WERI-Rb-1 (cell line): ENCODE data around the gene ARVCF.

ENCODE experiments used
- DNase-seq: peaks from one replicate; pipeline ENCODE4 v3.0.0-alpha.2; 2020
- H3K27ac ChIP-seq: fragments of 250-450 bp; sonication (Bioruptor Pico); 2 replicates; pipeline ENCODE4 v1.5.1; 2020; ENCODE audit warnings: mild to moderate bottlenecking, moderate library complexity
- H3K27me3 ChIP-seq: fragments of 250-450 bp; sonication (Bioruptor Pico); 2 replicates; pipeline ENCODE4 v1.5.1; 2021; ENCODE audit warnings: mild to moderate bottlenecking, low read depth, moderate library complexity; ENCODE audit not compliant: insufficient read depth, severe bottlenecking
- H3K36me3 ChIP-seq: fragments of 250-450 bp; sonication (Bioruptor Pico); 2 replicates; pipeline ENCODE4 v1.5.1; 2020; ENCODE audit warnings: mild to moderate bottlenecking, moderate library complexity
- H3K4me3 ChIP-seq: 2 replicates; pipeline ENCODE4 v1.5.1; 2011; ENCODE audit warnings: low read depth, mild to moderate bottlenecking, control low read depth, low read length
- H3K9me3 ChIP-seq: fragments of 250-450 bp; sonication (Bioruptor Pico); 2 replicates; pipeline ENCODE4 v1.5.1; 2021; ENCODE audit warnings: mild to moderate bottlenecking, moderate library complexity; ENCODE audit not compliant: severe bottlenecking
- CTCF ChIP-seq: IDR thresholded peaks from 2 replicates; pipeline ENCODE4 v1.5.1; 2011; ENCODE audit warnings: low read depth, mild to moderate bottlenecking, control low read depth, inconsistent platforms, low read length

The ARVCF gene

GRCh38 chr22:20054485-20054884 is 37.9 kb upstream of the ARVCF start:
- Histone ChIP-seq H3K27me3 (no peaks in the 10 kb centered on the region), H3K27ac (no peak overlapping the region), H3K4me3 (no peak overlapping the region), H3K9me3 (no peaks in the 10 kb centered on the region), H3K36me3 (no peaks in the 10 kb centered on the region)
- DNase-seq: no peak
- no peak for TF ChIP-seq CTCF

GRCh38 chr22:20054034-20054427 is 37.4 kb upstream of the ARVCF start:
- no peak for DNase-seq
- no peaks in the 10 kb centered on the region for H3K36me3 ChIP-seq
- H3K9me3 ChIP-seq: no peaks in the 10 kb centered on the region
- H3K27me3 ChIP-seq: no peaks in the 10 kb centered on the region
- H3K4me3 ChIP-seq: no peak overlapping the region
- H3K27ac ChIP-seq: no peak overlapping the region
- no peak for TF ChIP-seq CTCF

- Histone ChIP-seq H3K9me3 (no peaks in the 10 kb centered on the region), H3K27me3 (no peaks in the 10 kb centered on the region), H3K27ac (no peak overlapping the region), H3K36me3 (no peaks in the 10 kb centered on the region), H3K4me3 (no peak overlapping the region)
- no peak for DNase-seq
- no peak for TF ChIP-seq CTCF
Observed at GRCh38 chr22:20053407-20054033, 36.9 kb upstream of the ARVCF start.

GRCh38 chr22:20052309-20053259 is 36.0 kb upstream of the ARVCF start:
- Histone ChIP-seq H3K27me3 (no peaks in the 10 kb centered on the region), H3K9me3 (no peaks in the 10 kb centered on the region), H3K4me3 (no peak overlapping the region), H3K27ac (no peak overlapping the region), H3K36me3 (no peaks in the 10 kb centered on the region)
- no peak for TF ChIP-seq CTCF
- no peak for DNase-seq

- Histone ChIP-seq H3K27me3 (no peaks in the 10 kb centered on the region), H3K4me3 (no peak overlapping the region), H3K36me3 (no peaks in the 10 kb centered on the region), H3K9me3 (no peaks in the 10 kb centered on the region), H3K27ac (no peak overlapping the region)
- TF ChIP-seq CTCF: no peak
- DNase-seq: no peak
Observed at GRCh38 chr22:20051927-20052308, 35.3 kb upstream of the ARVCF start.
